ENCODE results near the gene KCNMA1. TPM values are rescaled to one million over a fixed set of nuclear protein-coding genes. Genes with fewer than 3 reads are reported as not detected.
A peak's percentile ranks its signal among the peaks of the same experiment; 100 is the strongest.

The KCNMA1 gene
- polyA plus RNA-seq, 1 of the 3 experiments (the other 2 are of a cell fraction): 107 TPM

GRCh38 chr10:77531441-77532001 lies 106.1 kb downstream of the KCNMA1 start (continued):
- no peak for TF ChIP-seq GATA2 (CRISPR knock-in tag; IDR thresholded peaks at IDR 0.05)
- peak; percentile 91; the same call in 1 of the 2 replicates for TF ChIP-seq SIN3A (IDR thresholded peaks at IDR 0.05; ENCODE audit: borderline replicate concordance, low read depth, low read length)
- no peak for TF ChIP-seq RAD21 (IDR thresholded peaks at IDR 0.05; ENCODE audit: low read length)
- TF ChIP-seq, protein P1, sequence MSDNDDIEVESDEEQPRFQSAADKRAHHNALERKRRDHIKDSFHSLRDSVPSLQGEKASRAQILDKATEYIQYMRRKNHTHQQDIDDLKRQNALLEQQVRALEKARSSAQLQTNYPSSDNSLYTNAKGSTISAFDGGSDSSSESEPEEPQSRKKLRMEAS (IDR thresholded peaks at IDR 0.05; ENCODE audit: low read depth): peak; percentile 94

DNA sequence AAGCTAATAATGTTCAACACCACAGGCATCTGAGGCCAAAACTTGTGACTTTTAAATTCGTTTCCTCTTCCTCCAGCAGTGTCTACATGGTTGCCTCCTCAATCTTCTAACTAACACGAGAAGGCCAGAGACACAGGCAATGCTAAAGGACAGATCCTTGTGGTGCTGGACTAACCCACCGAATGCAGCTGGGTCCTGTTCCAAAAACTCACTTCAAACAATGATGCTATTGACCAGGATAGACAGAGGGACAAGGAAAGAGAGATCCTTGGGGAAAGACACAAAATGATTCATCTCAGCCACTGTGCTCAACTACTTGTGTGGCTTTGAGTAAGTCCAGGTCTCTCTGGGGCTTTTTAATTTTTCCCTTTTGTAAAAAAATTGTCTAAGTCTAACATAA lies 107.6 kb downstream of the KCNMA1 start:
- no peak overlapping the region for H2AFZ ChIP-seq (ENCODE audit: low read depth)
- TF ChIP-seq, protein P2, sequence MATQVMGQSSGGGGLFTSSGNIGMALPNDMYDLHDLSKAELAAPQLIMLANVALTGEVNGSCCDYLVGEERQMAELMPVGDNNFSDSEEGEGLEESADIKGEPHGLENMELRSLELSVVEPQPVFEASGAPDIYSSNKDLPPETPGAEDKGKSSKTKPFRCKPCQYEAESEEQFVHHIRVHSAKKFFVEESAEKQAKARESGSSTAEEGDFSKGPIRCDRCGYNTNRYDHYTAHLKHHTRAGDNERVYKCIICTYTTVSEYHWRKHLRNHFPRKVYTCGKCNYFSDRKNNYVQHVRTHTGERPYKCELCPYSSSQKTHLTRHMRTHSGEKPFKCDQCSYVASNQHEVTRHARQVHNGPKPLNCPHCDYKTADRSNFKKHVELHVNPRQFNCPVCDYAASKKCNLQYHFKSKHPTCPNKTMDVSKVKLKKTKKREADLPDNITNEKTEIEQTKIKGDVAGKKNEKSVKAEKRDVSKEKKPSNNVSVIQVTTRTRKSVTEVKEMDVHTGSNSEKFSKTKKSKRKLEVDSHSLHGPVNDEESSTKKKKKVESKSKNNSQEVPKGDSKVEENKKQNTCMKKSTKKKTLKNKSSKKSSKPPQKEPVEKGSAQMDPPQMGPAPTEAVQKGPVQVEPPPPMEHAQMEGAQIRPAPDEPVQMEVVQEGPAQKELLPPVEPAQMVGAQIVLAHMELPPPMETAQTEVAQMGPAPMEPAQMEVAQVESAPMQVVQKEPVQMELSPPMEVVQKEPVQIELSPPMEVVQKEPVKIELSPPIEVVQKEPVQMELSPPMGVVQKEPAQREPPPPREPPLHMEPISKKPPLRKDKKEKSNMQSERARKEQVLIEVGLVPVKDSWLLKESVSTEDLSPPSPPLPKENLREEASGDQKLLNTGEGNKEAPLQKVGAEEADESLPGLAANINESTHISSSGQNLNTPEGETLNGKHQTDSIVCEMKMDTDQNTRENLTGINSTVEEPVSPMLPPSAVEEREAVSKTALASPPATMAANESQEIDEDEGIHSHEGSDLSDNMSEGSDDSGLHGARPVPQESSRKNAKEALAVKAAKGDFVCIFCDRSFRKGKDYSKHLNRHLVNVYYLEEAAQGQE (IDR thresholded peaks at IDR 0.05; ENCODE audit: low read depth, low read length): no peak
- TF ChIP-seq CTCF (IDR thresholded peaks at IDR 0.05) (no peak), GABPA (IDR thresholded peaks at IDR 0.05; ENCODE audit: low read depth) (no peak)
- TF ChIP-seq, protein P3, sequence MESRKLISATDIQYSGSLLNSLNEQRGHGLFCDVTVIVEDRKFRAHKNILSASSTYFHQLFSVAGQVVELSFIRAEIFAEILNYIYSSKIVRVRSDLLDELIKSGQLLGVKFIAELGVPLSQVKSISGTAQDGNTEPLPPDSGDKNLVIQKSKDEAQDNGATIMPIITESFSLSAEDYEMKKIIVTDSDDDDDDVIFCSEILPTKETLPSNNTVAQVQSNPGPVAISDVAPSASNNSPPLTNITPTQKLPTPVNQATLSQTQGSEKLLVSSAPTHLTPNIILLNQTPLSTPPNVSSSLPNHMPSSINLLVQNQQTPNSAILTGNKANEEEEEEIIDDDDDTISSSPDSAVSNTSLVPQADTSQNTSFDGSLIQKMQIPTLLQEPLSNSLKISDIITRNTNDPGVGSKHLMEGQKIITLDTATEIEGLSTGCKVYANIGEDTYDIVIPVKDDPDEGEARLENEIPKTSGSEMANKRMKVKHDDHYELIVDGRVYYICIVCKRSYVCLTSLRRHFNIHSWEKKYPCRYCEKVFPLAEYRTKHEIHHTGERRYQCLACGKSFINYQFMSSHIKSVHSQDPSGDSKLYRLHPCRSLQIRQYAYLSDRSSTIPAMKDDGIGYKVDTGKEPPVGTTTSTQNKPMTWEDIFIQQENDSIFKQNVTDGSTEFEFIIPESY (IDR thresholded peaks at IDR 0.05; ENCODE audit: borderline replicate concordance, low read depth): no peak
- no peaks in the 10 kb centered on the region for H3K36me3 ChIP-seq (replicated peaks in 1 of 2; ENCODE audit: control insufficient read depth in 1 of 2, insufficient read depth in 2 of 2, low read length in 1 of 2)
- peaks cover 20% of the 10 kb centered on the region; the same call in 1 of the 2 replicates for H3K79me2 ChIP-seq (ENCODE audit: insufficient read depth)
- H3K4me2 ChIP-seq: no peak overlapping the region
- no peak overlapping the region for H3K9ac ChIP-seq
- peaks cover 32 to 39% of the 10 kb centered on the region in 2 experiments for H3K4me1 ChIP-seq (ENCODE audit: control insufficient read depth in 1 of 2, insufficient read depth in 2 of 2, low read depth in 1 of 2, low read length in 1 of 2)
- CTCF ChIA-PET: no interaction called here
- H4K20me1 ChIP-seq (ENCODE audit: insufficient read depth): no peaks in the 10 kb centered on the region
- POLR2A ChIA-PET: no interaction called here
- no peaks in the 10 kb centered on the region for H3K27me3 ChIP-seq (ENCODE audit: insufficient read depth)
- no peaks in the 10 kb centered on the region for H3K9me2 ChIP-seq
- 90% methylated on average over 3 of the region's 3 CpGs for WGBS (ENCODE audit: low lambda C conversion rate)
- no peak for DNase-seq
- H3K9me3 ChIP-seq: no peaks in the 10 kb centered on the region
- no peak overlapping the region for H3K4me3 ChIP-seq (ENCODE audit: low read depth in 2 of 2, low read length in 1 of 2)
- peaks cover 34% of the 10 kb centered on the region for H3F3A ChIP-seq (replicated peaks; ENCODE audit: insufficient read depth)
- H3K27ac ChIP-seq (ENCODE audit: low read depth in 2 of 2, low read length in 1 of 2): peak overlapping the region in 1 of 2 experiments; percentile 11; a peak in 1 of 4 replicates

Data from SK-N-SH (cell line).